HG02571 (cell line): ENCODE data around the gene KRTAP4-5.
"Not testable (repeated sequence)": the region's sequence is repeated elsewhere in the genome, so short reads cannot be mapped to it uniquely, and the experiment has no call there.

Experiments
- ATAC-seq: cut with Tn5 transposase; IDR thresholded peaks from one replicate; pipeline ENCODE4 v1.9.1; 2021; ENCODE audit warnings: mild to moderate bottlenecking, moderate library complexity; ENCODE audit not compliant: unreplicated experiment

Gene KRTAP4-5

GRCh38 chr17:41149652-41149985 is at the start of gene KRTAP4-5:
Gene KRTAP4-5, minus strand, starts transcription at chr17:41149825. Its CDS starts 58 bp downstream, at chr17:41149767.
- no peak for ATAC-seq

GRCh38 chr17:41196068-41196467 is 46.4 kb upstream of the KRTAP4-5 start:
- ATAC-seq = no peak

- no peak for ATAC-seq
These were observed 40.7 kb upstream of the KRTAP4-5 start for GRCh38 chr17:41190328-41190727.

- not testable (repeated sequence) for ATAC-seq
These were observed 40.3 kb upstream of the KRTAP4-5 start, which contains the start of gene KRTAP9-1 for GRCh38 chr17:41189837-41190318. Gene KRTAP9-1, plus strand, starts transcription at chr17:41189887. Its CDS starts 0 bp downstream, at chr17:41189887.

GRCh38 chr17:41186872-41187271 is 37.2 kb upstream of the KRTAP4-5 start:
- ATAC-seq = no peak

- ATAC-seq = no peak
These were observed 35.4 kb upstream of the KRTAP4-5 start for GRCh38 chr17:41185001-41185400.

- no peak for ATAC-seq
These were observed 34.9 kb upstream of the KRTAP4-5 start, which contains the start of gene KRTAP4-1 for GRCh38 chr17:41184480-41184961. Gene KRTAP4-1, minus strand, starts transcription at chr17:41184911. Its CDS starts 57 bp downstream, at chr17:41184854.

- ATAC-seq = no peak
These were observed 29.4 kb upstream of the KRTAP4-5 start for GRCh38 chr17:41178843-41179616.

GRCh38 chr17:41178341-41178740 is 28.7 kb upstream of the KRTAP4-5 start:
- no peak for ATAC-seq

- no peak for ATAC-seq
These were observed 28.2 kb upstream of the KRTAP4-5 start, which contains the start of gene KRTAP4-2 for GRCh38 chr17:41177727-41178271. Gene KRTAP4-2, minus strand, starts transcription at chr17:41178221. Its CDS starts 57 bp downstream, at chr17:41178164.

- ATAC-seq = no peak
These were observed 27.2 kb upstream of the KRTAP4-5 start for GRCh38 chr17:41176744-41177387.

- ATAC-seq = no peak
These were observed 22.3 kb upstream of the KRTAP4-5 start for GRCh38 chr17:41171886-41172285.

- no peak for ATAC-seq
These were observed 18.5 kb upstream of the KRTAP4-5 start, which contains the start of gene KRTAP4-3 for GRCh38 chr17:41168121-41168520. Gene KRTAP4-3, minus strand, starts transcription at chr17:41168221. Its CDS starts 49 bp downstream, at chr17:41168172.

GRCh38 chr17:41167561-41167960 is 17.9 kb upstream of the KRTAP4-5 start:
- ATAC-seq = no peak

- no peak for ATAC-seq
These were observed 14.2 kb upstream of the KRTAP4-5 start for GRCh38 chr17:41163828-41164227.

- ATAC-seq = no peak
These were observed 11.0 kb upstream of the KRTAP4-5 start, which contains the start of gene KRTAP4-4 for GRCh38 chr17:41160648-41161047. Gene KRTAP4-4, minus strand, starts transcription at chr17:41160748. Its CDS starts 57 bp downstream, at chr17:41160691.

- ATAC-seq = not testable (repeated sequence)
These were observed 10.6 kb upstream of the KRTAP4-5 start for GRCh38 chr17:41160190-41160589.

GRCh38 chr17:41153856-41154255 is 4.2 kb upstream of the KRTAP4-5 start:
- no peak for ATAC-seq

GRCh38 chr17:41151525-41151924 is 1.9 kb upstream of the KRTAP4-5 start:
- no peak for ATAC-seq

GRCh38 chr17:41150026-41150425 is 401 bp upstream of the KRTAP4-5 start:
- ATAC-seq = no peak

- ATAC-seq = not testable (repeated sequence)
These were observed 514 bp downstream of the KRTAP4-5 start for GRCh38 chr17:41148971-41149651.
